NCI-H2196 (cell line): ENCODE data around the gene GMPPB.

Experiments used
- DNase-seq: peaks from one replicate; lab custom pipeline; 2025; ENCODE audit not compliant: unreplicated experiment; lab: John Stamatoyannopoulos, UW

Gene GMPPB

GRCh38 chr3:49729966-49730609, 6.3 kb upstream of the GMPPB start:
- no peak for DNase-seq

GRCh38 chr3:49727924-49728361, 4.2 kb upstream of the GMPPB start:
- no peak for DNase-seq

GRCh38 chr3:49727154-49727923, 3.6 kb upstream of the GMPPB start:
- no peak for DNase-seq

GRCh38 chr3:49725906-49726681, 2.3 kb upstream of the GMPPB start:
- peak; percentile 45 for DNase-seq

GRCh38 chr3:49724586-49724985, 835 bp upstream of the GMPPB start:
- no peak for DNase-seq

- peak; percentile 33 for DNase-seq
Measured at GRCh38 chr3:49723296-49723627, 489 bp downstream of the GMPPB start.

DNA sequence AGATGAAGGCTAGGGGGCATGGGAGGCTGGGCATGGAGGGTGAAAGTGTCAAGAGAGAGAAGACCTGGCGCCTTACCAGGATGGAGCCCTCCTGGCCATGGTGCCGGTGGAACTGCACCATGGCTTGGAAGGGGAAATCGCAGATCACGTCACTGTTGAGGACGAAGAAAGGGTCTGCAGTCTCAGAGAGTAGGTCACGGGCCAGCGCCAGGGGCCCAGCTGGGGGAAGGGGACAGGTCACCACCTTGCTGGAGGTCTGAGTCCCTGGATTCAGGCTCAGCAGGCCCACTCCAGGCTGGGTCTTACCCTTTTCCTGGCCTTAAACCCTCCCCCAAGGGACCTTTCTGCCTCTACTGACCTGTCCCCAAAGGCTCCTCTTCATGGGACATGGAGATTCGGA, 855 bp downstream of the GMPPB start:
- DNase-seq: no peak

- DNase-seq: no peak
Measured at GRCh38 chr3:49721896-49722781, 1.6 kb downstream of the GMPPB start.

DNA sequence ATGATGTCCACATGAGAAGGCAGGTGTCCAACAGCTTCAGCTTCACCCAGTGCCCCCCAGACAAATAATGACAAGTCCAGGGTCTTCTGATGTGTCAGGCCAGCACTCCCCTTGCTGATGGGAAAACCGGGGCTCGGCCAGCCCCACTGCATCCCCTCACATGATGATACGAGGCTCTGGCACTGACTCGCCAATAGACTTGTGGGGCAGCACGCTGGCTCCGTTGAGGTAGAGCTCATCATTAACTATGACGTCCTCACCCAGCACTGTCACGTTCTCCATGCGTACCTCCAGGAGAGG, 2.2 kb downstream of the GMPPB start:
- no peak for DNase-seq

DNA sequence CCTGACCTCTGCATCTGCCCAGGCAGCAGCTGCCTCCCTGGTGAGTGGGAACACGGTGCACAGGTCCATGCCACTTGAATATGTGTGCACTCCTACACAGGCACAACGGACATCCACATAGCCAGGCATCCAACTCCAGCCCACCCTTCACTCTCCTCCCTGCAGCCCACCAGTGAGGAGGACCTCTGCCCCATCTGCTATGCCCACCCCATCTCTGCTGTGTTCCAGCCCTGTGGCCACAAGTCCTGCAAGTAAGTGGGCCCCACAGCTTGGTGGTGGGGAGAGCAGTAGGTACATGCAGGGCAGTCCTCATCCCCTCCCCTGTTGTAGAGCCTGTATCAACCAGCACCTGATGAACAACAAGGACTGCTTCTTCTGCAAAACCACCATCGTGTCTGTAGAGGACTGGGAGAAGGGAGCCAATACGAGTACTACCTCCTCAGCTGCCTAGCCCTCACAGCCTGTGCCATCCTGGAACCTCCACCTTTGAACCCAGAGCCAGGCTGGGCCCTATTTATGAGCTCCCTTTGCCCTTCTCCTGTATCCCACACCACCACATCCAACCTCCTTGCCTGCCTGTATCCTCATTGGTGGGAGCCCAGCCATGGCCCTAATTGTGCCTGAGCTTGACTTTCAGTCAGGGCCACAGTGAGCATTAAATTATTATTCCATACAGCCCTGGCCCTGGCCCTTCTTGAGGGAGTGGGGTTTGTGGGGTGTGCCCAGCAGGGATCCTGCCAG, 2.7 kb downstream of the GMPPB start:
- no peak for DNase-seq

DNA sequence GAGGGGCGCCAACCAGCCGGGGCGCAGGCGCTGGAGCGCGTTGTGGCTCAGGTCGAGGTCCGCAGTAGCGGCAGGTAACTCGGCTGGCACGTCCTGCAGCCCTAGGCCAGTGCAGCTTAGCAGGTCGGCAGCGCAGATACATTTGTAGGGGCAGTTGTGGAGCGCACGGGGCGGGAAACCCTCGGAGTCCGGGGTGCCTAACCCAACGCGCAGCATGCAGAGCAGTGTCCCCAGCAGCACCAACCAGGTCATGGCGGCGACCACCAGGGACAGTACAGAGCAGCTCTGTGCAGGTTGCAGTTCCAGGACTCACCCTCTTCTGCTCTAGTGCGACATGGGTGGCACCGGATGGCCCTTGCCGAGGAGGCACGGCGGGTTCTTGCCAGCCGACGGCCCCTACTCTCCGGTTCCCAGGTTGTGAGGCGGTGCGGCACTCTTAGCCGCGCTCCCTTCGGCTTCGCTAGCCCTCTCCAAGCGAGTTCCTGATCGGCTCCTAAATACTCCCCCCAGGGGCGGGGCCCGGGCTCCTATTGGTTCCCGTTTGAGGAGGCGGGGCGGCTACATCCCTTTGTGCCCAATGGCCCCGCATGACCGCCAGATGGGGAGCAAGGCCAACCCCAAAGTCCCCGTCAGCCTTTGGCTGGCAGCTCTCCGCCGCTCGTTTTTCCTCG, 4.4 kb downstream of the GMPPB start, which contains the start of gene AMIGO3:
AMIGO3 (minus strand) TSS at position 471 of the 671 bp plus-strand sequence; CDS start at position 252, 219 bp downstream.
- DNase-seq: peak; percentile 86

- no peak for DNase-seq
Measured at GRCh38 chr3:49718858-49719213, 4.9 kb downstream of the GMPPB start.

GRCh38 chr3:49717959-49718857, 5.5 kb downstream of the GMPPB start:
- DNase-seq: no peak

- DNase-seq: no peak
Measured at GRCh38 chr3:49717211-49717958, 6.4 kb downstream of the GMPPB start.

DNA sequence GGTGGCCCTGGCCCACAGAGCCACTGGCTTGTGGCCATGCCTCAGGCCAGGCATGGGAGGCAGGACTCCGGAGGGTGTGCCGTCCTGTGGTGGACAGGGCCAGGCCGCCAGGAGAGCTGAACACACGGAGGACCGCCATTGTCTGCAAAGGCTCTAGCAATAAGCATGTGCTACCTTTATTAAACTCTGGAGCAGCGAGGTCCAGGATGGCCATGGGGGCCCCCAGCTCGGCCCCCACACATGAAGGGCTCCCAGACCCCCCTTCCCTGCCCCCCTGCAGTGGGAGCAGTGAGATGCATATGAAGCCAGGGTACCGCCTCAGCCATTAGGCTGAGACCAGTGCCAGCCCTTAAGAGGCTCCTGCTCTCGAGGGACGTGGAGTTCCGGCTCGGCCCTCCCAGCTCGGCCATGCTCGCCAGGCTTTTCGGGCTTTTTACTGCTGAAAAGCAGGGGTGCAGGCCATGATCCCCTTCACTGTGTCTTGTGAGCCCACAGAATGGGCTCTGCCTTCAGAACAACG, 7.0 kb downstream of the GMPPB start:
- no peak for DNase-seq

DNA sequence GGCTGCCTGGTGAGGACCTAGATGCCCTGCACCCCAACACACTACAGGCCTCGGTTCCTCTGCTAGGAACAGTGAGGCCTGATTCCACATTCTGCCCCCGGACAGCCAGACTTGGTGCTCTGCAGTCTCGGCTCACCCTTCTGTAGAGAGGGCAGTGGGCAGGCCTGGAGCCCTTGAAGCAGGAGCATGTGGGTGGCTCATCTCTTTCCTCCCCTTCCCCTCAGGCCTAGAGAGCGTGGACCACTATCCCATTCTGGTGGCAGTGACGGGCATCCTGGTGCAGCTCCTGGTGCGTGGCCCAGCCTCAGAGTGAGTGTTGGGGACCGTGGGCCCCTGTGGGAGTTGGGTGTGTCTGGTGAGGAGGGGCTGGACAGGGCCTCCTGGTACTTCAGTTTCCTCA, 7.6 kb downstream of the GMPPB start:
- no peak for DNase-seq

DNA sequence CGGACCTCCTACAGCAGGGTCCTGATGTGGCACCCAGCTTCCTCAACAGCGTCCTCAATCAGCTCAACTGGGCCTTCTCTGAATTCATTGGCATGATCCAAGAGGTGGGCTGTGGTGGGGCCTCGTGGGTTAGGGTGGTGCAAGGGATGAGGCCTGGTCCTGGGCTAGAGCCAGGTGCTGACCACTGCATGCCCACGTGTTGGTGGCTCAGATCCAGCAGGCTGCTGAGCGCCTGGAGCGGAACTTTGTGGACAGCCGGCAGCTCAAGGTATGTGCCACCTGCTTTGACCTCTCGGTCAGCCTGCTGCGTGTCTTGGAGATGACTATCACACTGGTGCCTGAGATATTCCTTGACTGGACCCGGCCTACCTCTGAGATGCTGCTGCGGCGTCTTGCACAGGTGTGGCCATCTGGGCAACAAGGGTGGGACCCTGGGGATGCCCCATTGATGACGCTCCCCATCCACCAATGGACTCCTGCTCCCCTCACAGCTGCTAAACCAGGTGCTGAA, 8.1 kb downstream of the GMPPB start:
- DNase-seq: no peak
